ENCODE results near the gene CAMK2B. TPM values are rescaled to one million over a fixed set of nuclear protein-coding genes. Genes with fewer than 3 reads are reported as not detected.

Gene CAMK2B
- total and polyA plus RNA-seq, 2 experiments from 2014 or later, result 0.37 to 1.7 TPM

DNA sequence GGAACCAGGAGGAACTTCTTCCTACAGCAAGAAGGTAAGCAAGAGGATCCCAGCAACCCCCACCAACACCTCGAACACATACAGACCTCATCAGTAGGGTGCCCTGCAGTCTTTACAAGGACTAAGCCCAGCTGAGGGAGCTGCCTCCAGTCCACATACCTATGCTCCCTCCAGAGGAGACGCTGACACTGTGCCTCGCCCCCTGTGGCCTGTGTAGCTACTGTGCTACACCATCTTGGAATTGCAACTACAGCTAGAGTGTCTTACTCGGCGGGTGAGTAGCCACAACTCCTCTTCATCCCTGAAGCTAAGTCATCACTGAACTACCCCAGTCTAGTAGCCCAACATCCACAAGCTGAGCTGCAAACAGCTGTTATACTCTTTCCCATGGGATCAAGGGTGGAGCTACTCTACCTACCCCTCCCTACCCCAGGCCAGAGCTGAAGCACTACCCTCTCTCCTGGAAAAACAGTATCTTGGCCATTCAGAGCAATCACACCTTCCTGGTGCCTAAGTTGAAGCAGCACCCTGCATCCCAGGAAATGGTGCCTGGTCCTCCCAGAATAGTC is 42.2 kb upstream of the CAMK2B start:
- Histone ChIP-seq H3K27me3 (peaks cover 2% of the 10 kb centered on the region), H3K9me3 (ENCODE audit: low read depth) (no peaks in the 10 kb centered on the region), H3K4me2 (no peak overlapping the region), H4K20me1 (ENCODE audit: insufficient read depth, poor library complexity, severe bottlenecking) (no peaks in the 10 kb centered on the region), H3K4me1 (ENCODE audit: insufficient read depth) (no peaks in the 10 kb centered on the region), H3K36me3 (replicated peaks; ENCODE audit: insufficient read depth, low read depth) (no peaks in the 10 kb centered on the region), H3K9me2 (replicated peaks; ENCODE audit: insufficient read depth) (no peaks in the 10 kb centered on the region), H2AFZ (no peak overlapping the region), H3K27ac (no peak overlapping the region), H3K4me3 (no peak overlapping the region), H3K79me2 (no peaks in the 10 kb centered on the region)
- WGBS (ENCODE audit: low lambda C conversion rate, missing lambda C conversion rate), result 73% methylated on average over 5 of the region's 5 CpGs
- no peak for DNase-seq (ENCODE audit: low spot score)
- TF ChIP-seq, protein P1, sequence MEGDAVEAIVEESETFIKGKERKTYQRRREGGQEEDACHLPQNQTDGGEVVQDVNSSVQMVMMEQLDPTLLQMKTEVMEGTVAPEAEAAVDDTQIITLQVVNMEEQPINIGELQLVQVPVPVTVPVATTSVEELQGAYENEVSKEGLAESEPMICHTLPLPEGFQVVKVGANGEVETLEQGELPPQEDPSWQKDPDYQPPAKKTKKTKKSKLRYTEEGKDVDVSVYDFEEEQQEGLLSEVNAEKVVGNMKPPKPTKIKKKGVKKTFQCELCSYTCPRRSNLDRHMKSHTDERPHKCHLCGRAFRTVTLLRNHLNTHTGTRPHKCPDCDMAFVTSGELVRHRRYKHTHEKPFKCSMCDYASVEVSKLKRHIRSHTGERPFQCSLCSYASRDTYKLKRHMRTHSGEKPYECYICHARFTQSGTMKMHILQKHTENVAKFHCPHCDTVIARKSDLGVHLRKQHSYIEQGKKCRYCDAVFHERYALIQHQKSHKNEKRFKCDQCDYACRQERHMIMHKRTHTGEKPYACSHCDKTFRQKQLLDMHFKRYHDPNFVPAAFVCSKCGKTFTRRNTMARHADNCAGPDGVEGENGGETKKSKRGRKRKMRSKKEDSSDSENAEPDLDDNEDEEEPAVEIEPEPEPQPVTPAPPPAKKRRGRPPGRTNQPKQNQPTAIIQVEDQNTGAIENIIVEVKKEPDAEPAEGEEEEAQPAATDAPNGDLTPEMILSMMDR (IDR thresholded peaks at IDR 0.05; ENCODE audit: poor library complexity), result no peak
- no peak for TF ChIP-seq EZH2phosphoT487 (IDR thresholded peaks at IDR 0.05; ENCODE audit: low read depth, severe bottlenecking, unreplicated experiment)
- TF ChIP-seq EZH2 (IDR thresholded peaks at IDR 0.05; ENCODE audit: borderline replicate concordance), result no peak

DNA sequence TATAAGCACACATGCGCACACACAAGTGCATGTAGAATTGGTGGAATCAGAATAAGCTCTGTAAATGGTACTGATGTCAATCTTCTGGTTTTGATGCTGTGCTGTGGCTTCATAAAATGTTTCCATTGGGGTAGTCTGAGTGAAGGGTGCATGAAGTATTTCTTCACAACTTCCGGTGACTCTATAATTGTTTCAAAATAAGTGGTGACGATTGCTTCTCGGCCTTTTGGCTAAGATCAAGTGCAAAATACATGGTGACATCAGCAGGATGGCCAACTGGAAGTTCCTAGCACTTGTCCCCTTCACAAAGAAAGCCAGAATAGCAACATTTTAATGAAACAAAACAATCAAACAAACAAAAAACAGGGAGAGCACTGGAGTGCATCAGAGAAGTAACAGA is 41.6 kb upstream of the CAMK2B start:
- Histone ChIP-seq H3K9me2 (replicated peaks; ENCODE audit: insufficient read depth) (no peaks in the 10 kb centered on the region), H3K27ac (no peak overlapping the region), H3K9me3 (ENCODE audit: low read depth) (no peaks in the 10 kb centered on the region), H3K4me2 (no peak overlapping the region), H2AFZ (no peak overlapping the region), H3K4me3 (no peak overlapping the region), H4K20me1 (ENCODE audit: insufficient read depth, poor library complexity, severe bottlenecking) (no peaks in the 10 kb centered on the region), H3K27me3 (peaks cover 2% of the 10 kb centered on the region), H3K36me3 (replicated peaks; ENCODE audit: insufficient read depth, low read depth) (no peaks in the 10 kb centered on the region), H3K79me2 (no peaks in the 10 kb centered on the region), H3K4me1 (ENCODE audit: insufficient read depth) (no peaks in the 10 kb centered on the region)
- TF ChIP-seq, protein P1 (IDR thresholded peaks at IDR 0.05; ENCODE audit: poor library complexity), result no peak
- TF ChIP-seq EZH2phosphoT487 (IDR thresholded peaks at IDR 0.05; ENCODE audit: low read depth, severe bottlenecking, unreplicated experiment) (no peak), EZH2 (IDR thresholded peaks at IDR 0.05; ENCODE audit: borderline replicate concordance) (no peak)
- 93% methylated on average over 4 of the region's 4 CpGs for WGBS (ENCODE audit: low lambda C conversion rate, missing lambda C conversion rate)
- no peak for DNase-seq (ENCODE audit: low spot score)

DNA sequence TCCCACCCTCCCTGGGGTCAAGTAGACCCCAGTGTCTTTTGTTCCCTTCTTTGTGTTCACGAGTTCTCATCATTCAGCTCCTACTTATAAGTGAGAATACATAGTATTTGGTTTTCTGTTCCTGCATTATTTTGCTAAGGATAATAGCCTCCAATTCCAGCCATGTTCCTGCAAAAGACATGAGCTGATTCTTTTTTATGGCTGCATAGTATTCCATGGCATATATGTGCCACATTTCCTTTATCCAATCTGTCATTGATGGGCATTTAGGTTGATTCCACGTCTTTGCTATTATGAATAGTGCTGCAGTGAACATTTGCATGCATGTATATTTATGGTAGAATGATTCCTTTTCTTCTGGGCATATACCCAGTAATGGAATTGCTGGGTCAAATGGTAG is 28.3 kb upstream of the CAMK2B start:
- Histone ChIP-seq H4K20me1 (ENCODE audit: insufficient read depth, poor library complexity, severe bottlenecking) (no peaks in the 10 kb centered on the region), H3K36me3 (replicated peaks; ENCODE audit: insufficient read depth, low read depth) (no peaks in the 10 kb centered on the region), H3K9me3 (ENCODE audit: low read depth) (no peaks in the 10 kb centered on the region), H2AFZ (no peak overlapping the region), H3K79me2 (no peaks in the 10 kb centered on the region), H3K4me1 (ENCODE audit: insufficient read depth) (no peaks in the 10 kb centered on the region), H3K27ac (no peak overlapping the region), H3K4me3 (no peak overlapping the region), H3K27me3 (peaks cover 12% of the 10 kb centered on the region), H3K4me2 (no peak overlapping the region), H3K9me2 (replicated peaks; ENCODE audit: insufficient read depth) (no peaks in the 10 kb centered on the region)
- no peak for DNase-seq (ENCODE audit: low spot score)
- no peak for TF ChIP-seq EZH2phosphoT487 (IDR thresholded peaks at IDR 0.05; ENCODE audit: low read depth, severe bottlenecking, unreplicated experiment)
- no peak for TF ChIP-seq EZH2 (IDR thresholded peaks at IDR 0.05; ENCODE audit: borderline replicate concordance)
- TF ChIP-seq, protein P1 (IDR thresholded peaks at IDR 0.05; ENCODE audit: poor library complexity), result no peak
- WGBS (ENCODE audit: low lambda C conversion rate, missing lambda C conversion rate), result 55% methylated on average over 2 of the region's 2 CpGs

All from hepatocyte (in vitro differentiated cells).